Suprapubic skin (tissue), 4 donors: ENCODE measurements around the gene FBN1. TPM values are rescaled to one million over a fixed set of nuclear protein-coding genes. Genes with fewer than 3 reads are reported as not detected.

Experiments
- DNase-seq, 2 donors: peaks; one replicate each; pipeline ENCODE4 v3.0.0-alpha.2; 2019; ENCODE audit warnings: low spot score in 2 of 2
- H3K27ac ChIP-seq: fragments of 200-600 bp; sonication (generic); one replicate; pipeline ENCODE4 v1.5.1; 2019
- H3K27me3 ChIP-seq: fragments of 200-600 bp; sonication (generic); one replicate; pipeline ENCODE4 v1.5.1; 2019
- H3K36me3 ChIP-seq: fragments of 200-600 bp; sonication (generic); one replicate; pipeline ENCODE4 v1.5.1; 2019
- H3K4me1 ChIP-seq: fragments of 200-600 bp; sonication (generic); one replicate; pipeline ENCODE4 v1.5.1; 2019
- H3K4me3 ChIP-seq: fragments of 200-600 bp; sonication (generic); one replicate; pipeline ENCODE4 v1.5.1; 2019; ENCODE audit warnings: mild to moderate bottlenecking
- H3K9me3 ChIP-seq: fragments of 200-600 bp; sonication (generic); one replicate; pipeline ENCODE4 v1.5.1; 2019
- EP300 ChIP-seq: sonication (generic); formaldehyde crosslinking; IDR thresholded peaks from one replicate; pipeline ENCODE4 v1.6.1; 2017; ENCODE audit warnings: antibody characterized with exemption
- POLR2A ChIP-seq, 2 donors: fragments of 450-650 bp; IDR thresholded peaks; one replicate each; pipeline ENCODE4 v1.6.1; 2017; ENCODE audit warnings: antibody characterized with exemption in 2 of 2, mild to moderate bottlenecking in 2 of 2, moderate library complexity in 2 of 2
- POLR2AphosphoS5 ChIP-seq, 3 donors: sonication (generic); formaldehyde crosslinking; IDR thresholded peaks; one replicate each; pipeline ENCODE4 v1.6.1; 2017; ENCODE audit warnings: antibody characterized with exemption in 3 of 3
- WGBS: methylation state at CpG from one replicate; pipeline ENCODE4 v1.1.5; 2018; 5-methylcytosine and 5-hydroxymethylcytosine counted together
- total RNA-seq, 4 donors: library from RNA; depleted of rRNA; stranded (reverse); fragments of >200 nt; gene quantifications; one replicate each; pipeline ENCODE4 v1.1.0, GENCODE V29; 2016
- TF ChIP-seq, protein P1 (sequence below), 2 donors: fragments of 200-600 bp in 1 of 2; fragments of 450-650 bp in 1 of 2; sonication (generic) in 1 of 2; IDR thresholded peaks; one replicate each; pipeline ENCODE4 v1.5.1; 2016 to 2019; ENCODE audit warnings: antibody characterized with exemption in 2 of 2, mild to moderate bottlenecking in 1 of 2, moderate library complexity in 1 of 2

The FBN1 gene
- total RNA-seq, 4 donors from 2014 or later: 12.6 to 24.6 (median 21.0) TPM

DNA sequence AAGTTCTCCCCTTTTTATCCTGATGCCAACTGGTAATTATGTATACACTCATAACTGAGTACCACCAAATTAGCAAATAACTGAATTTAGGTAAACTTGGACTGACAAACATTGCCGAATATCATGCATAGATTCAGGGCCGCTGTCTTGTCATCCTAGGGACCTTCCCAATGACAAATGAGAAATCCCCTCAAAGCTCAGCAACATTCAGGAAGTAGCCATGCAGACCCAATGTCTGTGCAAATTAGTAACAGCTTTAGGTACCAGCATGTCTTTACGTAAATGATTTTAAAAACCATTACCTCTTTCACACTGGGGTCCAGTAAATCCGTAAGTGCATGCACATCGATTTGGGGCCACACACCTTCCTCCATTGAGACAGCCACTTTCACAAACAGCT, 49.5 kb downstream of the FBN1 start:
- H3K36me3 ChIP-seq: no peaks in the 10 kb centered on the region
- H3K27ac ChIP-seq: no peak overlapping the region
- no peak for DNase-seq
- TF ChIP-seq, protein P1, sequence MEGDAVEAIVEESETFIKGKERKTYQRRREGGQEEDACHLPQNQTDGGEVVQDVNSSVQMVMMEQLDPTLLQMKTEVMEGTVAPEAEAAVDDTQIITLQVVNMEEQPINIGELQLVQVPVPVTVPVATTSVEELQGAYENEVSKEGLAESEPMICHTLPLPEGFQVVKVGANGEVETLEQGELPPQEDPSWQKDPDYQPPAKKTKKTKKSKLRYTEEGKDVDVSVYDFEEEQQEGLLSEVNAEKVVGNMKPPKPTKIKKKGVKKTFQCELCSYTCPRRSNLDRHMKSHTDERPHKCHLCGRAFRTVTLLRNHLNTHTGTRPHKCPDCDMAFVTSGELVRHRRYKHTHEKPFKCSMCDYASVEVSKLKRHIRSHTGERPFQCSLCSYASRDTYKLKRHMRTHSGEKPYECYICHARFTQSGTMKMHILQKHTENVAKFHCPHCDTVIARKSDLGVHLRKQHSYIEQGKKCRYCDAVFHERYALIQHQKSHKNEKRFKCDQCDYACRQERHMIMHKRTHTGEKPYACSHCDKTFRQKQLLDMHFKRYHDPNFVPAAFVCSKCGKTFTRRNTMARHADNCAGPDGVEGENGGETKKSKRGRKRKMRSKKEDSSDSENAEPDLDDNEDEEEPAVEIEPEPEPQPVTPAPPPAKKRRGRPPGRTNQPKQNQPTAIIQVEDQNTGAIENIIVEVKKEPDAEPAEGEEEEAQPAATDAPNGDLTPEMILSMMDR (IDR thresholded peaks at IDR 0.05): no peak
- TF ChIP-seq POLR2AphosphoS5 (IDR thresholded peaks at IDR 0.05) (no peak), POLR2A (IDR thresholded peaks at IDR 0.05) (no peak), EP300 (no peak)
- no peaks in the 10 kb centered on the region for H3K9me3 ChIP-seq
- 93% methylated on average over 5 of the region's 5 CpGs for WGBS
- no peaks in the 10 kb centered on the region for H3K27me3 ChIP-seq
- no peak overlapping the region for H3K4me3 ChIP-seq
- H3K4me1 ChIP-seq: no peaks in the 10 kb centered on the region

DNA sequence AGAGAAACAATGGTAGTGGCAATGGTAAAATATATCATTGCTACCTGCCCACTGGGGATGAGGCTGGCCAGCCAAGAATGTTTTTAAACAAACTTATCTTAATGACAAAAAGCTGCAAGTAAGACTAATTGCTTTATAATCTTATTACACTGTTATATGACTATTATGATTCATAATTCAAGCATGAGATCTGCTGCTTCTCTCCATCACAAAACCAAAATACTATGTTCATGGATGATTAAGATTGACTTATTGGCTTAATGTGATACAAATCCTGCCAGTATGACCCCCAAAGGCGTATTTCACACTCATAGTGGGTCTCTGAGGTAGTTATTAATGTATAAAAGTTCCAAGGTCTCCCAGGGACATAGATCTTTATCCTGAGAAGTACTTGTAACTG, 52.6 kb downstream of the FBN1 start:
- Histone ChIP-seq H3K36me3 (no peaks in the 10 kb centered on the region), H3K9me3 (no peaks in the 10 kb centered on the region), H3K4me1 (peaks cover 4% of the 10 kb centered on the region), H3K4me3 (no peak overlapping the region), H3K27ac (no peak overlapping the region), H3K27me3 (no peaks in the 10 kb centered on the region)
- TF ChIP-seq POLR2A (IDR thresholded peaks at IDR 0.05) (no peak), EP300 (no peak)
- TF ChIP-seq, protein P1 (IDR thresholded peaks at IDR 0.05): no peak
- 61% methylated on average over 1 of the region's 1 CpG for WGBS
- no peak for DNase-seq

DNA sequence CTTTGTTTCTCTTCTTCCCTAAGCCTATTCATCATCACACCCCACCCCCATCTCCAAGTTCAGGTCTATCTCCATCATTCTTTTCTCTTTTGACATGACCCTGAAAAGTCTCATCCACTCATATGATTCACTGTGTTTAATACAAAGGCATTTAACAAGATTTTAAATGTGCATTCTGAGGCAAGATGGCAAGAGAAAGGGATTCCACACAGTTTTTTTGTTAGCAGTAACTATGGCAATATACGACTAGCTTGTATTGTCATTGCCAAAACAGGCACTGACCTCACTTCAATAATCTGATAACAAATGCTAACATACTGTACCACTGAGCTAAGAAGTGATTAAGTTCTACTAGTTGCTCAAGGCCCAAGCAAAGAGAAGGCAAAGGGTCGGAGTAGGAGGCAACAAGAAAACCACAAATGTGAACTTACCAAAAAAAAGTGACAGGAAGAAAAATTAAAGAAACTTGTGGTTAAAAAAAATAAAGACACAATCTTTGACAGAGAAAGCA, 53.2 kb downstream of the FBN1 start:
- DNase-seq: no peak
- Histone ChIP-seq H3K4me3 (no peak overlapping the region), H3K36me3 (no peaks in the 10 kb centered on the region), H3K27me3 (no peaks in the 10 kb centered on the region), H3K9me3 (no peaks in the 10 kb centered on the region), H3K27ac (no peak overlapping the region), H3K4me1 (peaks cover 4% of the 10 kb centered on the region)
- WGBS: 64% methylated on average over 2 of the region's 2 CpGs
- TF ChIP-seq, protein P1 (IDR thresholded peaks at IDR 0.05): no peak
- TF ChIP-seq POLR2A (IDR thresholded peaks at IDR 0.05) (no peak), POLR2AphosphoS5 (IDR thresholded peaks at IDR 0.05) (no peak), EP300 (no peak)

DNA sequence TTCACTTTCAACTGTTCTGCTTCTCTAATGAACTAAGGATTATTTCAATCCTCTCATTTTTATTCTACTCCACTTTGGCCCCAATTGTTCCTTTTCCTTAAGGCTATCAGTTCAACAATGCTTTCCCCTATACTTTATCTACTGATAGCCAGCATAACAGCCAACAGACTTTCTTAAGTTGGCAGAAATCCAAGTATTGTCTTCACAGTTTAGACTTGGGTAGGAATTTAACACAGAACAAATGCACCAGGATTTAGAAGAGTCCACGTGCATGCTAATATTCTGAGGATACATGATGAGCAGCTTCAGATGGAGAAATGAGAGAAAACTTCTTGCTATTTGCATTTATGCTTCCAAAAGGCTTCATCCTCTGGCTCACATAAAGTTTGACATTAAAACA, 54.8 kb downstream of the FBN1 start:
- WGBS: 22% methylated on average over 1 of the region's 1 CpG
- Histone ChIP-seq H3K4me1 (peaks cover 4% of the 10 kb centered on the region), H3K36me3 (no peaks in the 10 kb centered on the region), H3K9me3 (no peaks in the 10 kb centered on the region), H3K27ac (no peak overlapping the region), H3K27me3 (no peaks in the 10 kb centered on the region), H3K4me3 (no peak overlapping the region)
- no peak for DNase-seq
- TF ChIP-seq POLR2AphosphoS5 (IDR thresholded peaks at IDR 0.05) (no peak), POLR2A (IDR thresholded peaks at IDR 0.05) (no peak)
- TF ChIP-seq, protein P1 (IDR thresholded peaks at IDR 0.05): no peak

DNA sequence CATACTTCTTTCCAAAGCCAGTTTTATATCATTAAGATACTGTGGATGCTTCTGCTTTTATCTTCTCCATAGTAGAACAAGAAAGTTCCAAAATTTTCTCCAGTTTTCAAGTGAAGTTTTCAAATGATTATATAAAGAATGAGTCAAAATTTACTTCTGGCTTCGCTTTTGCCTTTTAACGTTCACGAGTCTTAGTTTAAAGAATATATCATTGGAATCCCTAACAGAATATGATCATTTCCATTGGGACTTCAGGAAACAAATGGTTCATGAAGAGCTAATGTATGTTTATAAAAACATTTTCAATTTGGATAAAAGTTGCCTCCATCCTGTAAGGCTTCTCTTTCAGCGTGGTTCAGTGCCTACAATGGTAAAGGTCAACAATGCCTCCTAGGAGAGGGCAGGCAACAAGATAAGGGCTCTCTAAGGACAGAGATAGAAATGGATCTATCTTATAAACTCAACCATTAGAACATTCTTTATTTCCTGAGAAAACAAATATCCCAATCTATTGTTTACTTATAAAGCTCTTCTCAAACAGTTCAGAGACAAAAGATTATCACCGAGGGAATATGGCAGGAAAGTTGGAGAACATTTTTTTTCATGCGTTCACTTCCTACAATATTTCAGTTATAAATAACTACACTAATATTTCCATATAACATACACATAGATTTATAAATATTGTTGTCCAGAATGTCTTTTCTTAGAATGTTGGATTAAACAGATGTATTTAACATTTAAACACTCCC, 60.5 kb downstream of the FBN1 start:
- H3K4me1 ChIP-seq: peaks cover 21% of the 10 kb centered on the region
- WGBS: 88% methylated on average over 6 of the region's 6 CpGs
- no peaks in the 10 kb centered on the region for H3K36me3 ChIP-seq
- no peak for DNase-seq
- no peak overlapping the region for H3K4me3 ChIP-seq
- H3K9me3 ChIP-seq: no peaks in the 10 kb centered on the region
- H3K27me3 ChIP-seq: no peaks in the 10 kb centered on the region
- TF ChIP-seq, protein P1 (IDR thresholded peaks at IDR 0.05): no peak
- TF ChIP-seq EP300: no peak
- TF ChIP-seq POLR2A (IDR thresholded peaks at IDR 0.05): no peak
- TF ChIP-seq POLR2AphosphoS5 (IDR thresholded peaks at IDR 0.05): no peak
- H3K27ac ChIP-seq: no peak overlapping the region
